Mesodermal cell (in vitro differentiated cells): ENCODE results near the gene ANO7.

ENCODE experiments used
- H3K27ac ChIP-seq: 2 replicates; pipeline ENCODE4 v1.7.0; 2013; ENCODE audit warnings: mild to moderate bottlenecking, low read depth, low read length, moderate library complexity; ENCODE audit not compliant: severe bottlenecking
- H3K36me3 ChIP-seq: 2 replicates; pipeline ENCODE4 v1.7.1; 2013; ENCODE audit warnings: mild to moderate bottlenecking, low read length, moderate library complexity; ENCODE audit not compliant: control insufficient read depth, insufficient read depth
- H3K4me1 ChIP-seq: one replicate; pipeline ENCODE4 v1.7.1; 2013; ENCODE audit warnings: mild to moderate bottlenecking, low read length; ENCODE audit not compliant: insufficient read depth, control insufficient read depth, poor library complexity, severe bottlenecking
- H3K4me3 ChIP-seq: 2 replicates; pipeline ENCODE4 v1.7.0; 2013; ENCODE audit warnings: low read length, control low read depth, mild to moderate bottlenecking; ENCODE audit not compliant: insufficient read depth, poor library complexity, severe bottlenecking; ENCODE audit errors: extremely low read depth
- H3K9me3 ChIP-seq: 2 replicates; pipeline ENCODE4 v1.7.1; 2013; ENCODE audit warnings: mild to moderate bottlenecking, low read length, moderate library complexity; ENCODE audit not compliant: control insufficient read depth
- WGBS, 2 experiments: methylation state at CpG; one replicate each; pipeline ENCODE4 v1.1.5; 2013; ENCODE audit warnings: missing lambda C conversion rate in 2 of 2; ENCODE audit not compliant: insufficient coverage in 2 of 2; 5-methylcytosine and 5-hydroxymethylcytosine counted together

ANO7 gene

DNA sequence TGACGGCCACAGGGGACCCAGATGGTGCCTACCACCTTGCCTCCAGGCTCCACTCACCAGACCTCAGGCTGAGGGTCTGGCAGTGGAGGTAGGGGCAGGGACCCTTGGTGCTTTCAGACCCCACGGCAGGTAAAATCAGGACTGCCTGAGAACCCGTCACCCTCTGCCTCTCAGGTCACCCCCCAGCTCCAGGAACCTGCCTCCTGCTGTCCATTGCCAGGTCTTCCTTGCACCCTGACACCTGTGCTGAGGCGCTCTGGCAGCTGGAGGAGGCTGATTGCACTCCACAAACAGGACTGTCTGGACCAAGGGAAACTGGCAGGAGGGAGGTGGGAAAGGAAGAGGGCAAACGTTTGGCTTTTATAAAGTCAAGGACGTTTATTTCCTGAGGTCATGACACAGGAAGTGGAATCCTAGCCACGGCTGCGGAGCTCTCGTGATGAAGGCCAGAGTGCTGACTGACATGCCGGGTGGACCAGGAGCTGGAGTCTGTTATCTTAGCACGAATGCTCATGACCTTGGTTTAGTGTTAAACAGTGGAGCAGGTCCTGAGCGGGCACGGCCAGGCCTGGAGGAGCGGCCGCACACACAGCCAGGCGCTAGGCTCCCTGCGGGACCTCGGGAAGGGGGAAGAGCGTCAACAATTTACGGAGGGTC lies 40.5 kb downstream of the ANO7 start:
- WGBS, 2 experiments = 92 to 95% methylated on average over 13 to 18 of the region's 20 CpGs
- H3K4me3 ChIP-seq = no peak overlapping the region
- H3K36me3 ChIP-seq = peaks cover 85% of the 10 kb centered on the region

DNA sequence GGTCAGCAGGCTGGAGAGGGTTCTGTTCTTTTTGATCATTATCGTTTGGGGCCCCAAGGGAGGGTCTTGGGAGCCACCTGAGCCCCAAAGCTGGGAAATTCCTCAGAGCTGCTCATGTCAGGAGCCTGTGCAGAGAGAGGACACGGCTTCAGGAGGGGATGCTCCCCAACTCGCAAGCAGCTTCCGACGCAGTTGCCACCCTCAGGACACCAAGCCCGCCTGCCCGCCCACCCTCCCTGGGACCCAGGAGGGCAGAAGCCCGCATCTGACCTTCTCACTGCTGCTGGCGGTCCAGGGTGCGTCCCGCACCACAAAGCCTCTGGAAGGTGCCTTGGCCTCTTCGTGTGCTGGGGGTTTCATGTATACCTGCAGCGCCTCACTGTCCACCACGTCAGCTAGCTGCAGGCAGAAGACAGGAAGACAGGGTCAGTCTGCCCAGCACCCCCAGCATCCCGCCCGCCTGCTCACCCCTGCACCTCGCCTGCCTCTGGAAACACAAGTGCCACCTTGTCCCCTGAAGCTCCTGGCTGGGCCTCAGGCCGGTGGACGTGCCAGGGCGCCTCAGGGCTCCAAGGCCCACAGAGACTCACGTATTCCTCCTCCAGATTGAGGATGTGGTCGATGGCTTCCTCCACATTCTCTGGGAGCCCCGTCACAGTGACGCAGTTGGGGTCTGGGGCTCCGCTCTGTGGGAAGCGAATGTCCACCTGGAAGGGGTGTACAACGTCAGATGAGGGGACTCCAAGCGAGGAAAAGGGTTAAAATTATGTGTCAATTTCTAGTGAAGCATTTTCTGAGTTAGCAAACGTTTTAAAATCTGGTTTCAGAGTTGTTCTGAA lies 41.3 kb downstream of the ANO7 start:
- 94 to 97% methylated on average over 19 to 29 of the region's 29 CpGs for WGBS, 2 experiments
- peaks cover 91% of the 10 kb centered on the region for H3K36me3 ChIP-seq

More for the DNA sequence above, 40.5 kb downstream of the ANO7 start:
- Histone ChIP-seq H3K27ac (peak overlapping the region; percentile 16), H3K4me1 (peaks cover 11% of the 10 kb centered on the region), H3K9me3 (no peaks in the 10 kb centered on the region)

DNA sequence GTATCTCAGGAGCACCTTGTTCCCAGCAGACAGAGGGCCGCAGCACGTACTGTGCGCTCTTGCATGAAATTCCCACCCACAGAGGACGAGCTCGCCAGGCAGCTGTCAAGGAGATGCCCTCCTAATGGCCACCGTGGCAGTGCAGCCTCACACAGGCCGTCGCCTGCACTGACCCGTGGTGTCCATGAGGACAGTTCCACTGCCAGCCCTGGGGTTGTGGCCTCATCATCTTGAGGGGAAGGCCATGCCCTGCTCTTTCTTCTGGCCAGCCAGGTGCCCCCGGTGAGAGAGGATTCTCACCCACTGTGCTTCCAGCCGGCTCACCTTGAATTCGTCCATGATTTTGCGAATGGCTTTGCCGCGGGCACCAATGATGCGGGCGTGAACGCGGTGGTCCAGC lies 42.0 kb downstream of the ANO7 start:
- H3K4me1 ChIP-seq = no peaks in the 10 kb centered on the region
- no peaks in the 10 kb centered on the region for H3K9me3 ChIP-seq
- WGBS, 2 experiments = 93 to 96% methylated on average over 10 to 19 of the region's 19 CpGs
- peaks cover 91% of the 10 kb centered on the region for H3K36me3 ChIP-seq
- H3K27ac ChIP-seq = no peak overlapping the region
- no peak overlapping the region for H3K4me3 ChIP-seq

More for the DNA sequence above, 41.3 kb downstream of the ANO7 start:
- no peak overlapping the region for H3K27ac ChIP-seq
- peaks cover 3% of the 10 kb centered on the region for H3K4me1 ChIP-seq
- no peaks in the 10 kb centered on the region for H3K9me3 ChIP-seq
- no peak overlapping the region for H3K4me3 ChIP-seq

DNA sequence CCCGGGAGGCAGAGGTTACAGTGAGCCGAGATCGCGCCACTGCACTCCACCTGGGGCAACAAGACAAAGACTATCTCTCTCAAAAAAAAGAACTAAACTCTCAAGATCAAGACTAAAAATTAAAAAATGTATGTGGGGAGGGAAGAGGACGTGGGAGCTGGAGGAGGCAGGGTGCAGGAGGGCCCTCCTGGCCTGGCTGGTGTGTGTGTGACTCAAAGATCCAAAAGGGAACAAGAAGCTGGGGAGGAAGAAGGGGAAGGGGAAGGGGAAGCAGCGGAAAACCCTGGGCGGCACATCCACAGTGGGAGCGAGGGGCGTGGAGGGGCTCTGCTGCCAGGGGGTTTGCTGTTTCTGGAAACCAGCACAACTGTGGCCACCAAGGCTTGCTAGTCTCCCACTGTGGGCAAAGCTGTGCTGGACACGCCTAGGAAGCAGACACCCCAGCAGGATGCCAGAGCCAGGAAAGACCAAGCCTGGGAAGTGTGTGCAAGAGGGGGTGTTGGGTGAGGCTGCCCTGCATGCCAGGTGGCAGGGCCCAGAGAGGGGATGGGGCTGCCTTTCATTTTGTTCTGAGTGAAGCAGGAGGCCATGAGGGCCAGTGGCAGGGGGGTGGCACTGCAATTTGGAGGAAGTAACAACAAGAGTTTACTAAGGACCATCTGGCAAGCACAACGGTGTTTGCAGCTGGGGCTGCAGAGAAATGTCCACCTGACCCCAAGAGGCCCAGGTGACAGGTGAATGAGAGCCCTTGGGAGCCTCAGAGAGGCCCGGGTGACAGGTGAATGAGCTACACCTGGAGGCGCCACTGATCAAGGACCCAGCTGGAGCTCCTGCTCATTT lies 44.5 kb downstream of the ANO7 start:
- 95 to 97% methylated on average over 9 to 10 of the region's 13 CpGs for WGBS, 2 experiments
- Histone ChIP-seq H3K27ac (no peak overlapping the region), H3K36me3 (peaks cover 98% of the 10 kb centered on the region), H3K9me3 (no peaks in the 10 kb centered on the region), H3K4me1 (no peaks in the 10 kb centered on the region), H3K4me3 (no peak overlapping the region)

DNA sequence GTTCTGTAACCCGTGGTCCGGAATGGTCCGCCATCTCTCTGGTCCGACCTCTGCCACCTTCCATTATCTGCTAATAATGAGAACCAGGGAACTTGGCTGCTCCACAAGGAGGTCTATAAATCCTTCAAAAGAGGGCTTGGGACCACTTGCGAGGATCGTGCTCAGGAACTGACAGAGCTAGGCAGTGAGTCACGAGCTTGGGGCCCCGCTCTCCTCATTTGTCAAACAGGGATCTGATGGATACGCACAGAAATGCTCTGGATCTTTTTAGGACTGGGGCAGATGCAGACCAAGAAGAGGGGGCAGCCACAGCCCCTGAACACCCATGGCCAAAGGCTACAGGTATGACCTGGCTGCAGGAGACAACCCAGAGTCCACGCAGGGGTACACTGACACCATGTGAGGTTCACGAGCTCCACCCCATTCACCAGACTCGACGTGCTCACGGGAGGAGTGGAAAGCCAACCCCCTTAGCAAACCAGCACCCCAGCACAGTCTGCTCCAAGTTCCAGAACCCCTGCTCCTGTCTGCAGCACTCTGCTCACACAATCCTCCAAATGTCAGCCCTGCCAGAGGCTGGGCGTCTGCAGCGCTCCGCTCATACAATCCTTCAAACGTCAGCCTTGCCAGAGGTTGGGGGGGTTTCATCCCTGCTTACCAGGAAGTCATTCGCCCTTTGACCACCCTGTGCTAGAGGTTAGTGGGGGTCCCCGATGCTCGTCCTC lies 45.8 kb downstream of the ANO7 start:
- no peaks in the 10 kb centered on the region for H3K4me1 ChIP-seq
- peaks cover 98% of the 10 kb centered on the region for H3K36me3 ChIP-seq
- no peaks in the 10 kb centered on the region for H3K9me3 ChIP-seq
- H3K4me3 ChIP-seq = no peak overlapping the region
- 96% methylated on average over 16 to 18 of the region's 21 CpGs for WGBS, 2 experiments
- no peak overlapping the region for H3K27ac ChIP-seq

DNA sequence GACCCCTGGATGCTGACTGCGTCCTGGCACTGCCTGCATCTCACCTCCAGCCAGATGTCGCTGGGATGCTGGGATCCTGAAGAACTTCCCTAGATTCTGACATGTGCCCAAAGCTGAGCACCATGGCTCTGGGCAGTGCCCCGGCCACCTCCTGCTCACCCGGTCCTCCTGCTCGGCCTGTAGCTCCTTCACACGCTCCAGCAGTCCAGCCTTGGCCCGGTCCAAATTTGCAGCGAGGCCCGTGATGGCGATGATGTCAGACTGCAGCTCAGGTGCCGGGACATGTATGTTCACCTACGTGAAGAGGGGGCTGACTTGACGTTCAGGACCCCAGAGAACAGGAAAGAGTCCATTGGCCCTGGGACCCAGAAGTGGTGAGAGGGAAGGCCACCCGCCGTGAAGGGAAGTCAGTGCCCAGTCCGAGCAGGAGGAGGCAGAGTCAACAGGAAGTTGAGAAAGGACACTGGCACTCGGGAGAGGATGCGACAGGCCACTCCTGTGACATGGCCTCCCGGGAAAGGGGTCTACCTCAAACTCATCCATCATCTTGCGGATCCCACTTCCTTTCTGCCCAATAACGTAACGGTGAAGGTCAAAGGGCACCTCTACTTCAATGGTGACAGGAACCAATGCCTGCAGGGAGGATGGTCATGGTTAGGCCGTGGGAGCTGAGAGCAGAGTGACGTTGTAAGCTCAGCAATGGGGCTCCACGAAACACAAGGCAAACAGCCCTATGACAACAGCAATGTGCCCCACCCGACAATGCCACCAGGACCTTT lies 46.7 kb downstream of the ANO7 start:
- Histone ChIP-seq H3K4me3 (no peak overlapping the region), H3K9me3 (no peaks in the 10 kb centered on the region), H3K4me1 (no peaks in the 10 kb centered on the region), H3K36me3 (peaks cover 100% of the 10 kb centered on the region), H3K27ac (no peak overlapping the region)
- 96 to 97% methylated on average over 24 to 25 of the region's 26 CpGs for WGBS, 2 experiments

DNA sequence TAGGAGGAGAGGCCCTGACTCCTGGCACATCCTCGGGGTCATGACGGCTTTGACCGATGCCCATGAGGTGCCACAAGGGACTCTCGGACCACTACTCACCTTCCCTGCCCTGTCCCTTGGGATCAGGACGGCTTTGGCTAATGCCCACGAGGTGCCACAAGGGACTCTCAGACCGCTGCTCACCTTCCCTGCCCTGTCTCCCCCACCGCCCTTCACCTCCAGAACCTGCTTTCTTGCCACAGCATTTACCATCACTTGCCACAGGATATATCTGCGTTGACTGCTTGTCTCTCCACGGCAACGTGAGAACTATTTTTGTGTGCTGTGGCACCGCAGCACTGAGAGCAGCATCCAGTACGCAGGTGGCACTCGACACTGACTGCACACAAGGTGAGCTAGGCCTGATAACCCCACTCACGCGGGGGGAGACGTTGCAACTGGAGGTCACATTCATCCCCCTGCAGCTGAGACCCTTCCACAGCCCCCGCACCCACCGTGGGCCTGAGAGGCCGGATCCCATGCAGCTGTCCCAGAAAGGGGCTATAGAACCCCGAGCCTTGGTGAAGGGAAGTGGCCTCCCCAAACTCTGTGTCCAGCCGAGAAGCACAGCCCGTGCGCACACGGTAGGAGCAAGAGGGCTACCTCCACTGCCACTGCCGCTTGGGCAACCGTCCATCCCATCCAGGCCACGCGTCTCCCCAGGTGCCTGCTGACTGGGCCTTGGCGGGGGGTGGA lies 47.5 kb downstream of the ANO7 start:
- WGBS, 2 experiments = 95 to 97% methylated on average over 29 to 30 of the region's 30 CpGs
- Histone ChIP-seq H3K9me3 (no peaks in the 10 kb centered on the region), H3K4me1 (no peaks in the 10 kb centered on the region), H3K27ac (no peak overlapping the region), H3K4me3 (no peak overlapping the region), H3K36me3 (peaks cover 100% of the 10 kb centered on the region)

DNA sequence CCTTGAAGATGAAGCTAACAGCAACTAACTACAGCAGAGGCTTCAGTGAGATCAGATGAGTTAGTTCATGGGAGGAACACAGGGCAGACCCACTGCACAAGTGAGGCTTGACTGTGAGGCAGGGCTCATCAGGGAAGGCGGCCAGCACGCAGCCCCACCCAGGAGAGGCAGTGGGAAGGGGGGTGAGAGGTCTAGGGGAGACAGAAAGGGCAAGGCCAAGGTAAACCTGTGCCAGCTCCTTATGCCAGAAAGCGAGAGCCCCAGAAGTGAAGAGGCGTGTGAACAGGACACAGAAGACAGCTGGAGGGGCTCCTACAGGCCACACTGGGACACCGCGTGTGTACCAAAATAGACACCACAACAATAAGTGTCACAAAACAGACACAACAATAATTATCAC lies 48.6 kb downstream of the ANO7 start:
- Histone ChIP-seq H3K4me1 (no peaks in the 10 kb centered on the region), H3K36me3 (peaks cover 99% of the 10 kb centered on the region), H3K27ac (no peak overlapping the region), H3K4me3 (no peak overlapping the region), H3K9me3 (no peaks in the 10 kb centered on the region)
- 98 to 100% methylated on average over 4 of the region's 6 CpGs for WGBS, 2 experiments

DNA sequence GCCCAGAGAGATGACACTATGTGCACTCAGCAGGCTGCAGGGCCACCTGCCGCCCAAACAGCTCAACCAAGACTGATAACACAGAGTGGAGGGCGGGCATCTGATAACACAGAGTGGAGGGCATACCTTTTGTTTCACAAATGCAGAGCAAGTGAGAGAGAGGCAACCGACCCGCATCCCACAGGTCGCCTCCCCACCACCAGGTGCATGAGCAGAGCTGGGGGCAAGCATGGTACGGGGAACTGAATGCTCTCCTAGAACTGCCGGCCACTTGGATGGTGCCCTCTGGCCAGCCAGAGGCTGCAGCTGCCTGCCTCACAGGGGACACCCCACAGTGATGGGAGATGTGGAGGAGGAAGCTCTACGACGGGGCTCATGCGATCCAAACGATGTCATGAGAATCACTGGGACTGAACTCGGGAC lies 49.5 kb downstream of the ANO7 start:
- no peaks in the 10 kb centered on the region for H3K4me1 ChIP-seq
- no peak overlapping the region for H3K4me3 ChIP-seq
- no peak overlapping the region for H3K27ac ChIP-seq
- peaks cover 99% of the 10 kb centered on the region for H3K36me3 ChIP-seq
- H3K9me3 ChIP-seq = no peaks in the 10 kb centered on the region
- WGBS, 2 experiments = 89 to 90% methylated on average over 11 to 12 of the region's 12 CpGs
